T-helper 2 cell treated with Interferon-gamma antibody and Interleukin-4, amounts not matched to agents 100 ng/mL and 5 ng/mL, for 36 hours (primary cell): ENCODE results near the gene STAMBPL1. TPM values are rescaled to one million over a fixed set of nuclear protein-coding genes. Genes with fewer than 3 reads are reported as not detected.

ENCODE experiments used
- intact Hi-C: fragments of 100-400 bp; cut with micrococcal nuclease; formaldehyde crosslinking; loops from one replicate; pipeline ENCODE4 v1.15.1; 2023
- total RNA-seq: library from RNA; stranded (reverse); gene quantifications from 2 replicates; pipeline ENCODE4 v1.2.3, GENCODE V29; 2022

STAMBPL1 gene
- total RNA-seq, 1 donor from 2014 or later: 39.5 TPM

DNA sequence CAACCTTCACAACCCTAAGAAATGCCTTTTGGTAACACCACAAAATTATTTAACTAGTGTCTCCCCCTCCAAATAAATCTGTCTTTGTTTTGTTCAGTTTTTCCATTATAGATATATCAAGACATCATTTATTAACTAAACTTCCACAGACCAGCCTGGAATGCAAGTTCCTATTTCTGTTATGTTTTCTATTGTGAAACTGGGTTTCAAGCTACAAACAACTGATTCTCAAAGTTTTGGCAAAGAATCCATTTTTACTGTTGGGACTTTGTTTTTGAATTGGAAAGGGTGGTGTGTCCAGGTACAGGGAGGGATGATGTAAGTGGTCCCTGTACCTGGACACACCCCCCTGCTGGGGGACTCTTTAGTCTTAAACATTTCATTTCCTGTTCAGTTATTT is 36.2 kb downstream of the STAMBPL1 start:
- intact Hi-C loops: no loop called here

DNA sequence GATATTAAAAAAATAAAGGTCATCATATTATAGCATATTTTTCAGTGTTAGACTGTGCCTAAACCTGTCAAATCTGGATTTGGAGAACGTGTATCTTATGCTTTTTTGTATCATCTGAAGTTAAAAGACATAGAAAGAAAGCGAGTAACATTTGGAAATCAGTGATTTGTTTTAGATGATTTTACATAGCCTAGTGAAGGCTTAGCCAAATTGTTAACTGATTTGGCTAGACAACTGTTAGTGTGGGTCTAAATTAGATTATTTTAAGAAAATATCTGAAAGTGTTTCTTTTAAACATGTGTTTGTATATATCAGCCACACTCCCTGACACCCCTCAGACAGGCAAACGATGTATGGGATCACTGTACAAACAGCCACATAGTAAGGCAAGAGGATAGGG is 36.9 kb downstream of the STAMBPL1 start:
- intact Hi-C loops: no loop called here

GRCh38 chr10:88918191-88918905 is 38.3 kb downstream of the STAMBPL1 start:
- intact Hi-C loops: no loop called here

DNA sequence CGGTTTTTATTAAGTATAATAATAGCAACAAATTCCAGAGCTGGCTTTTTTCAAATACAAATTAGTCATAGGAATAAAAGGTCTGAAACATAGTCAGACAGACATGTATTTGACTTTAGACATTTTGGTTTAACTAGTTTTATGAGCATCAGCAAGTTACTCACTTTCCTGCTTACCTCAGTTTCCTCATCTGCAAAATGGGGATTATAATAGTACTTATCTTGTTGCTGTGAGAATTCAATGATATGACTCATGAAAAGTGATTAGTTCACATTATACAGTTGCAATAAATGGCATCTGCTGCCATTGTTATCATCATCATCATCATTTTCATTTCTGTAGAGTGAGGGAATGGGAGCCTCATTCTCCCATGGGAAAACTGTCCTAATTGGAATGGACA is 39.0 kb downstream of the STAMBPL1 start:
- intact Hi-C loops: no loop called here

- intact Hi-C loops: no loop called here
Observed at GRCh38 chr10:88920198-88920597, 40.2 kb downstream of the STAMBPL1 start.

- intact Hi-C loops: no loop called here
Observed at GRCh38 chr10:88920986-88921593, 41.0 kb downstream of the STAMBPL1 start.

DNA sequence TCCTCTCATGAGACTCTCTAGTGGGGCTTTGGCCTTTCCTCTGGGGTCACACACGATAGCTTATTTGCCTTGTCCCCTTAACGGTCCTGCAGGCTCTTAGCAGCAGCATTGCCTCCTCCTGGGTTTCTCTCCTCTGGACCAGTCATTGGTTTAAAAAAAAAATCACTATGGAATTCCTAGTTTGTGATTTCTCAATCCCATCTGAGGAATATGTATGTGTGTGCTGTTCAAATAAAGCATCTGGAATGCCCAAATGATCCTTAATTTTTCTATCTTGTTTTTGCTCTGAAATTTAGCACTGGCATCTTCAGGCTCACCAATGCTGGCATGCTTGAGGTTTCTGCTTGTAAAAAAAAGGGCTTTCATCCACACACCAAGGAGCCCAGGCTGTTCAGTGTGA is 42.0 kb downstream of the STAMBPL1 start:
- intact Hi-C loops: no loop called here

DNA sequence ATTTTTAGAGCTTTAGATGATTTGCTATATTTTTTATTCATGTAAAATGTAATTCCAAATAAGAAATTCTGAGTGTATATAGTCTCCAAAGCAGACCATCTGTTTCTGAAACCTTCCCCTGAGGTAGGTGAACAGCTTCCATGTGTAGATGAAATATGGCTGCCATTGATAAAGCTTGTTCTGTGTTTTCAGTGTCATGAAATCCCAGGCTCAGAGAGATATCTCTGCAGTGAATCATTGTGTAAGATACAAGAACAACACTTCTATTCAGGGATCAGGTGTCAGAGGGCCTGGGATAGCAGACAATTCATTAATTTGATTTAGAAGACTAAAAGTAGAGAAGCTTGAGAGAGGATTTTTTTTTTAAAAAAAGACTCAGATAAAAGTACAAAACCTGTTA is 43.5 kb downstream of the STAMBPL1 start:
- intact Hi-C loops: no loop called here

- intact Hi-C loops: no loop called here
Observed at GRCh38 chr10:88926566-88927415, 46.7 kb downstream of the STAMBPL1 start.

DNA sequence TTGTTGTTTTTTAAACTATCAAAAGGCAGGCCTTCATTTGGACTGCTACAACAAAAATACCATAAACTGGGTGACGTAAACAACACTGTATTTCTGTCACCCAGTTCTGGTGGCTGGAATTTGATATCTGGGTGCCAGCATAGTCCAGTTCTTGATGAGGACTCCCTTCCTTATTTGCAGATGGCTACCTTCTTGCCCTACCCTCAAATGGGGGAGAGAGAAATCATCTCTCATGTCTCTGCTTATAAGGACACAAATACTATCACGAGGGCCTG is 47.3 kb downstream of the STAMBPL1 start:
- intact Hi-C loops: no loop called here

- intact Hi-C loops: no loop called here
Observed at GRCh38 chr10:88928254-88928653, 48.2 kb downstream of the STAMBPL1 start.

- intact Hi-C loops: loop anchor here (5.0 to 10.0 kb wide), 3 partner anchors 153 to 633 kb away; no protein-coding TSS in a partner anchor
Observed at GRCh38 chr10:88931548-88931947, 51.5 kb downstream of the STAMBPL1 start.

DNA sequence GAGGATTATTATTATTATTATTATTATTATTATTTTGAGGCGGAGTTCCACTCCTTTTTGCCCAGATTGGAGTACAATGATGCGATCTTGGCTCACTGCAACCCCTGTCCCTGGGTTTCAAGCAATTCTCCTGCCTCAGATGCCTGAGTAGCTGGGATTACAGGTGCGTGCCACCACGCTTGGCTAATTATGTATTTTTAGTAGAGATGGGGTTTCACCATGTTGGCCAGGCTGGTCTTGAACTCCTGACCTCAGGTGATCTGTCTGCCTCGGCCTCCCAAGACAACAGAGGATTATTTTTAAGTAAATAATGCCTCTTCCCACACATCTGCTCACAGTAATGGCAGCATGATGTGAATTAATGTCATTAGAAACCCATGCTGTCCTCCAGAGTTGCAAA is 52.0 kb downstream of the STAMBPL1 start:
- intact Hi-C loops: loop anchor here (1.0 to 10.0 kb wide), 6 partner anchors 52 to 633 kb away; partner anchors contain the start of gene STAMBPL1

DNA sequence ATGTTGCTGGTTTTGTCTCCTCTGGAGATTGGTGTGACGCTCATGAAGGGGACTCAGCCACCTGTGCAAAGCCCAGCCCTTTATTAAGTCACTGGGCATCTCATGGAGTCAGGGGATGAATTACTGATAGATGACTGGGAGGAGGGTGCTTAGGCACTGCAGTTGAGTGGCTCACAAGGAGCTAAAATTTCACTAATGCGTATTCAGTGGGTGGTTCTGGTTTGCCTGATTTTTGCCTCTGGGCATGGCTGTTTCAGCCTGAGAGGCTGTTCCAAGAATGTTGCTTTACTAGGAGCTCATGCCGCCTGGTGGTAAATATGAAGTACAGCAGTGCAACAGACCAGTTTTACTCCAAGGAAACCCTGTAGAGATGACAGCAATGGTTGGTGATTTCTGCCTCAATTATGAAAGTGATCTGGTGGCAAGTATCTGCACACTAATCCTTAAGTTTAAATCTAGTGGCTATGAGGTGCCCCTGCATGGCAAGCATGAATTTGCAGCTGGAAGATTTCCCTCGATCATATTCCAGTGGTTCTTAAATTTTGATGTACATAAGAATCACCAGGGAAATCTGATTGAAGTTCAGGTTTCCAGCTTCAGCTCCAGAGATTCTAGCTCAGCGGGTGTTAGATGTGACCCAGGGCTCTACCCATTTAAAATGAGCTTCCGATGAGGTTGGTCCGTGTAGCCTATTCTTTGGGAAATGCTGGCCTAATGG is 52.7 kb downstream of the STAMBPL1 start:
- intact Hi-C loops: loop anchor here (1.0 to 10.0 kb wide), 6 partner anchors 52 to 632 kb away; partner anchors contain the start of gene STAMBPL1

DNA sequence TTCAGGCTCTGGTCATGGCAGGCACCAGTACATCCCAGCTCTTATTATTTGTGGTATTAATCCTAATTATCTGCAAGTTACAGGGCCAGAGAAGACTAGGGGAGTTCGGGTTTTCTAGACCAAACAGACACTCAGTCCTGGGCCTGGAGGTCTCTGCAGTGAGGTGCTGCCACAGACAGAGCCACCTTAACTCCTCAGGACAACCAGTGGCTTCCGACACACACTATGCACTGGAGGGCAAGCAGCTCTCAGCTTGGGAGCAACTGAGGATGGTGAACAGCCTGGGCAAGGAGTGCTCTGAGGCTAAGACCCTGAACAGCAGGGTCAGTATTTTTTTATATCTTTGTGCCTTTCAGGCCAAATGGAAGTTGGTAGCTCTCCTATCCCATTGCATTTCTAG is 53.5 kb downstream of the STAMBPL1 start:
- intact Hi-C loops: loop anchor here (2.0 to 10.0 kb wide), 4 partner anchors 151 to 631 kb away; no protein-coding TSS in a partner anchor

GRCh38 chr10:88934900-88935672 is 55.0 kb downstream of the STAMBPL1 start:
- intact Hi-C loops: loop anchor here (1.0 to 10.0 kb wide), 9 partner anchors 52 to 630 kb away; partner anchors contain the start of gene FAS

DNA sequence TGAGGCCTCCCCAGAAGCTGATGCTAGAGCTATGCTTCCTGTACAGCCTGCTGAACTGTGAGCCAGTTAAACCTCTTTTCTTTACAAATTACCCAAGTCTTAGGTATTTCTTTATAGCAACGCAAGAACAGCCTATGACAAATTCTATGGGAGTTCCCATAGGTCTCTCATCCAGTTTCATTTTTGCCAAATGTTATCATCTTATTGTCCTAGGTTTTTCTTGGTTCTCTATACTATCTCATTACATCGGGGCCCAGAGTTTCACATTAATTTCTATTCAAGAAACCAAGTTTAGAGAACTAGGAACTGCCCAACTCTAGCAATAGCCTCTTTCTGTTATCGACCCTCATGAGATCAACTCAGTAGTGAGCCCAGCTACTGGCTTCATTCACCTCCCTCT is 56.6 kb downstream of the STAMBPL1 start:
- intact Hi-C loops: loop anchor here (10.0 kb wide), 2 partner anchors 148 to 628 kb away; no protein-coding TSS in a partner anchor

GRCh38 chr10:88938039-88938438 is 58.0 kb downstream of the STAMBPL1 start:
- intact Hi-C loops: loop anchor here (10.0 kb wide), 2 partner anchors 147 to 627 kb away; no protein-coding TSS in a partner anchor

- intact Hi-C loops: loop anchor here (10.0 kb wide), 2 partner anchors 146 to 626 kb away; no protein-coding TSS in a partner anchor
Observed at GRCh38 chr10:88938938-88939337, 58.9 kb downstream of the STAMBPL1 start.

GRCh38 chr10:88941026-88941425 is 61.0 kb downstream of the STAMBPL1 start:
- intact Hi-C loops: no loop called here
